Measurements from ENCODE around the gene NMB. TPM values are rescaled to one million over a fixed set of nuclear protein-coding genes. Genes with fewer than 3 reads are reported as not detected.

Gene NMB, protein sequence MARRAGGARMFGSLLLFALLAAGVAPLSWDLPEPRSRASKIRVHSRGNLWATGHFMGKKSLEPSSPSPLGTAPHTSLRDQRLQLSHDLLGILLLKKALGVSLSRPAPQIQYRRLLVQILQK
- total RNA-seq (5.8 TPM), polyA plus RNA-seq (4.9 TPM)
- long read RNA-seq, donor 1: 0 reads
- long read RNA-seq, donor 2: 0 reads
- long read RNA-seq, donor 3, partial matches to known transcripts: 0 of 3 reads
- long read RNA-seq, donor 3, other reads (novel, unspliced or antisense): 0 of 3 reads
- long read RNA-seq, donor 4, partial matches to known transcripts: 0 of 2 reads
- long read RNA-seq, donor 4, other reads (novel, unspliced or antisense): 0 of 2 reads
- long read RNA-seq, donor 5, partial matches to known transcripts: 5 of 9 reads
- long read RNA-seq, donor 5, other reads (novel, unspliced or antisense): 0 of 9 reads
- long read RNA-seq, donor 6, partial matches to known transcripts: 0 of 1 reads
- long read RNA-seq, donor 6, other reads (novel, unspliced or antisense): 0 of 1 reads
- long read RNA-seq, donor 7, partial matches to known transcripts: 0 of 1 reads
- long read RNA-seq, donor 7, other reads (novel, unspliced or antisense): 0 of 1 reads
- long read RNA-seq, donor 8, partial matches to known transcripts: 0 of 1 reads
- long read RNA-seq, donor 8, other reads (novel, unspliced or antisense): 0 of 1 reads
- long read RNA-seq, donor 9, partial matches to known transcripts: 0 of 4 reads
- long read RNA-seq, donor 9, other reads (novel, unspliced or antisense): 0 of 4 reads
- long read RNA-seq, donor 10, partial matches to known transcripts: 0 of 4 reads
- long read RNA-seq, donor 10, other reads (novel, unspliced or antisense): 0 of 4 reads

DNA sequence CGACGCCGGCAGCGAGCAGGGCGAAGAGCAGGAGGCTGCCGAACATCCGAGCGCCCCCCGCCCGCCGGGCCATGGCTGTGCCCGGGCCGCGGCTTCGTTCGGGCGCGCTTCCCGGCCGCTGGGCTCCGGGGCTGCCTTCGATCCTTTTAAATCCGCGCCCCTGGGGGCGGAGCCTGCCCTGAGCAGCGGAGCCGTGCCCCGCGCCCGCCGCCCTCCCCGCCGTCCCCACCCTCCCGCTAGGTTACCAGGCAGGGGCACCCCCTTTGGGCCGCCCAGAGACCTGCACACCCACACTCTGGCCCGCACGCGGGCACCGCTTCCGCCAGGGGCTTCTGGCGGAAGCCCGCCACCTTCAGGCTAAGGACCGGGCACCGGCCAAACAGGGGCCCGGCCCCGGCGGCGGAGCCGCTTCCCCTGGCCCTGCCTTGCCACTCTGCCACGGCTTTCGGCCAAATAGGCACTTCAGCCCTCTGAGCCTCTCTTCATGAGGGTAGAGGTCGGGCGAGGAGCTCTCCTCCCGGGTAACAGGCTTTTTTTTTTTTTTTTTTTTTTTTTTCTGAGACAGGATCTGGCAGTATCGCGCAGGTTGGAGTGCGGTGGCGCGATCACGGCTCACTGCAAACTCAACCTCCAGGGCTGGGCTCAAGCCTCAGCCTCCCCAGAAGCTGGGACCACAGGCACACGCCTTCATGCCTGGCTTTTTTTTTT lies at the start of gene NMB:
TSS of gene NMB (minus strand) at position 120 of the 708 bp plus-strand sequence. CDS start at position 73, 47 bp downstream.
- WGBS: under 1% methylated on average over 61 of the region's 61 CpGs
- Histone ChIP-seq H3K27me3 (ENCODE audit: control insufficient read depth in 2 of 2, insufficient read depth in 1 of 2, low read length in 1 of 2) (peaks cover 0 to 6% of the 10 kb centered on the region in 2 donors), H3K27ac (ENCODE audit: low read depth in 1 of 2, low read length in 1 of 2) (peak within 1 kb of the TSS; percentile 72 to 80), H3K4me3 (ENCODE audit: low read length in 2 of 2) (peak within 1 kb of the TSS; percentile 53 to 60), H3K4me1 (ENCODE audit: control insufficient read depth in 2 of 2, insufficient read depth in 2 of 2, low read length in 2 of 2) (peaks cover 16 to 28% of the 10 kb centered on the region in 2 donors), H3K9me3 (ENCODE audit: control insufficient read depth in 2 of 2, insufficient read depth in 1 of 2, low read length in 1 of 2) (no peaks in the 10 kb centered on the region), H3K36me3 (ENCODE audit: control insufficient read depth in 2 of 2, insufficient read depth in 2 of 2, low read length in 1 of 2) (peaks cover 0 to 4% of the 10 kb centered on the region in 2 donors)
- DNase-seq (ENCODE audit: low read depth in 6 of 9, low spot score in 9 of 9): peak in 8 of 9 donors; percentile 57 to 92 (median 74)

DNA sequence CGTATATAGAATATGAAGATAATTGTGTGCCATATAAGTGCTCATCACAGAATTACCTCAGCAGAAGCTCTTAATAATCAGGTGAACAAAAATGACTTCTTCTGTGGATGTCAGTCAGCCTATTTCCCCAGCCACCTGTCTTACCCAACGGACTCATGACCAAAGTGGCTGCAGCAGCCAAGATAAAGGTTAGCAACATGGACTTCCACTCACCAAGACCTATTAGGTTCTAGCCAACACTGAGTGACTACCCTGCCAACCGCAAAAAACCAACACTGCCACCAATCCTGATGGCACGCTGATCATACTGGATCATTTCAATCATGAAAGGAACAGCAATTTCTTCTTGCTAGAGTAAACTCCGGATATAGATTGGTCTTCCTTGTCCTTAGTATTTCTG lies 45.8 kb upstream of the NMB start:
- no peak for DNase-seq (ENCODE audit: low read depth in 6 of 9, low spot score in 9 of 9)
- Histone ChIP-seq H3K9me3 (ENCODE audit: control insufficient read depth in 2 of 2, insufficient read depth in 1 of 2, low read length in 1 of 2) (no peaks in the 10 kb centered on the region), H3K4me3 (ENCODE audit: low read length in 2 of 2) (no peak overlapping the region), H3K4me1 (ENCODE audit: control insufficient read depth in 2 of 2, insufficient read depth in 2 of 2, low read length in 2 of 2) (peaks cover 4 to 9% of the 10 kb centered on the region in 2 donors), H3K27ac (ENCODE audit: low read depth in 1 of 2, low read length in 1 of 2) (no peak overlapping the region), H3K36me3 (ENCODE audit: control insufficient read depth in 2 of 2, insufficient read depth in 2 of 2, low read length in 1 of 2) (peaks cover 3% of the 10 kb centered on the region in 2 donors), H3K27me3 (ENCODE audit: control insufficient read depth in 2 of 2, insufficient read depth in 1 of 2, low read length in 1 of 2) (no peaks in the 10 kb centered on the region)
- 99% methylated on average over 5 of the region's 5 CpGs for WGBS

DNA sequence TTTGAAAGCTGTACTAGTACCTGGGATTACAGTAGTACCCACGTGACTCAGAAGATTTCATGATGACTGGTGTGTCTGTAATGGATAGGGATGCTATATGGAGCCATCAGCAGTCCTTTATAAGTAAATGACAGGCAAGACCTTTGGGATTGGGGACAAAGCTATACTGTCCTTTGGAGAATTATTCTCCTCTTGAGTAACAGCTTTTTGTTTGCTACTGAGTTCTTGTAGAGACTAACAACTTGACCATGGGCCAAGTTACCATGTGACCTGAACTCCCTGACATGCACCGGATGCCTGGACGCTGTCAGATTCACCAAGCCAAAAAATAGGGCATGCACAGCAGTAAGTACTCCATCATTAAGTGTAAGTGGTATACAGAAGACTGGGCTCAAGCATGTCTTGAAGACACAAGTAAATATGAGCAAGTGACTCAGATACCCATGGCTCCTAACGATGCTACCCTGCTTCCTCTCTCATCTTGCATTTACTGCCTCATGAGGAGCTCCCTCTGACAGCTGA lies 45.0 kb upstream of the NMB start:
- Histone ChIP-seq H3K4me3 (ENCODE audit: low read length in 2 of 2) (no peak overlapping the region), H3K27me3 (ENCODE audit: control insufficient read depth in 2 of 2, insufficient read depth in 1 of 2, low read length in 1 of 2) (no peaks in the 10 kb centered on the region), H3K27ac (ENCODE audit: low read depth in 1 of 2, low read length in 1 of 2) (no peak overlapping the region), H3K4me1 (ENCODE audit: control insufficient read depth in 2 of 2, insufficient read depth in 2 of 2, low read length in 2 of 2) (peaks cover 4 to 9% of the 10 kb centered on the region in 2 donors), H3K36me3 (ENCODE audit: control insufficient read depth in 2 of 2, insufficient read depth in 2 of 2, low read length in 1 of 2) (peaks cover 3% of the 10 kb centered on the region in 2 donors), H3K9me3 (ENCODE audit: control insufficient read depth in 2 of 2, insufficient read depth in 1 of 2, low read length in 1 of 2) (no peaks in the 10 kb centered on the region)
- WGBS: 84% methylated on average over 4 of the region's 4 CpGs
- DNase-seq (ENCODE audit: low read depth in 6 of 9, low spot score in 9 of 9): no peak

DNA sequence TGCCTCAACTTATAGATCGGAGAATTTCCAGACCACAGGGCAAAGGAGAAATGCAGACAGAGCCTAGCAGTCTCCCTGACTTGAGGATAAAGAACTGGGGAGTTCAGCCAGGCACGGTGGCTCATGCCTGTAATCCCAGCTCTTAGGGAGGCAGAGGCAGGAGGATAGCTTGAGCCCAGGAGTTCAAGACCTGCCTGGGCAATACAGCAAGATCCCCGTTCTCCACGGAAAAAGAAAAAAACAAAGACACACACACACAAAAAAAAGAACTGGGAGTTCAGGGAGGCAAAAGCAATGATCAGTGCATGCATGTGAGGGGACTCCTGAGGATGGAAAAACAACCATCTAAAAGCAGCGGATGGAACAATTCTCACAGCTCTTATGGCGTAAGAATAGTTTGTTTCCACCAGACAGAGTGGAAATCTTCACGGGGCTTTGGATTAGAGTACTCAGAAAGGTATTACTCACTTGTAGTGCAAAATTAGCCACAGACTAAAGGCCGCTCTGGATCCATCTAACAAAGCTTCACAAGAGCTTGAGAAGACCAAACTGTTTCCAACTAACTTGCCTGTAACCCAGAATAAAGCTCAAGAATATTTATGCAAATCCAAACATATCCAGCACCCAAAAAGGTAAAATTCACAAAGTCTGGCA lies 41.7 kb upstream of the NMB start:
- Histone ChIP-seq H3K4me1 (ENCODE audit: control insufficient read depth in 2 of 2, insufficient read depth in 2 of 2, low read length in 2 of 2) (no peaks in the 10 kb centered on the region), H3K9me3 (ENCODE audit: control insufficient read depth in 2 of 2, insufficient read depth in 1 of 2, low read length in 1 of 2) (no peaks in the 10 kb centered on the region), H3K27me3 (ENCODE audit: control insufficient read depth in 2 of 2, insufficient read depth in 1 of 2, low read length in 1 of 2) (no peaks in the 10 kb centered on the region), H3K4me3 (ENCODE audit: low read length in 2 of 2) (no peak overlapping the region), H3K36me3 (ENCODE audit: control insufficient read depth in 2 of 2, insufficient read depth in 2 of 2, low read length in 1 of 2) (peaks cover 0 to 3% of the 10 kb centered on the region in 2 donors), H3K27ac (ENCODE audit: low read depth in 1 of 2, low read length in 1 of 2) (no peak overlapping the region)
- no peak for DNase-seq (ENCODE audit: low read depth in 6 of 9, low spot score in 9 of 9)
- 97% methylated on average over 8 of the region's 8 CpGs for WGBS

DNA sequence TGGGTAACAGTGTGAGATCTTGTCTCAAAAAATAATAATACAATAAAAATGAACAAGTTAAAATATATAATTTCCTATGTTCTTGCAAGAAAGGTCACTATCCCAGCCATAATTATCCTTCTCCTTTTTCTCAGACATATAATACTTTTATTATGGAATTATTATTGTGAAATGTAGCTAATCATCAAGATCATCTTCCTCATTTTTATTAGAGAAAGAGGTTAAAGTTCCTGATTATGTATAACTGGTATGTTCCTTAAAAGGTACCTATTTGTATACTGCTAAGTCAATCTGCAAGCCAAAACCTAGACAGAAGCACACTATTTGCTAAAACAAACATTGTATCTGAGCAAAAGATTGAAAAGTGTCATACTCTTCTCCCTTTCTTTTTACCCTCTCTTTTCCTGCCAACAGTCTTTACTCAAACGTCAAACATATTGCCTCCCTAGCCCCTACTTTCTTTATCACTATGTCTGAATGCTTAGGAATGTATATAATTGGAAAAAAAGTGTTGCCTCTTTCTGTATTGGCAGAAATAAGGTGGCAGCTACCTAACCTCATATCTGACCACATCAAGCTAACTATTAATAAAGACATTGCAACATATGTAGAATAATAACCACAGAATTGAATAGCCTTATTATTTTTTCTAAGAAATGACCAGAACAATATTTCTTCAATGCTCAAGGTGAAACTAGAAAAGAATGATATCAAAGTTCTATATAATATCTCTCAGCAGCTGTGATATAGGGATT lies 39.4 kb upstream of the NMB start:
- WGBS: 79% methylated on average over 1 of the region's 1 CpG
- H3K36me3 ChIP-seq (ENCODE audit: control insufficient read depth in 2 of 2, insufficient read depth in 2 of 2, low read length in 1 of 2): no peaks in the 10 kb centered on the region
- H3K27ac ChIP-seq (ENCODE audit: low read depth in 1 of 2, low read length in 1 of 2): no peak overlapping the region
- H3K9me3 ChIP-seq (ENCODE audit: control insufficient read depth in 2 of 2, insufficient read depth in 1 of 2, low read length in 1 of 2): no peaks in the 10 kb centered on the region
- H3K4me3 ChIP-seq (ENCODE audit: low read length in 2 of 2): no peak overlapping the region
- no peak for DNase-seq (ENCODE audit: low read depth in 6 of 9, low spot score in 9 of 9)
- H3K4me1 ChIP-seq (ENCODE audit: control insufficient read depth in 2 of 2, insufficient read depth in 2 of 2, low read length in 2 of 2): no peaks in the 10 kb centered on the region
- H3K27me3 ChIP-seq (ENCODE audit: control insufficient read depth in 2 of 2, insufficient read depth in 1 of 2, low read length in 1 of 2): no peaks in the 10 kb centered on the region

DNA sequence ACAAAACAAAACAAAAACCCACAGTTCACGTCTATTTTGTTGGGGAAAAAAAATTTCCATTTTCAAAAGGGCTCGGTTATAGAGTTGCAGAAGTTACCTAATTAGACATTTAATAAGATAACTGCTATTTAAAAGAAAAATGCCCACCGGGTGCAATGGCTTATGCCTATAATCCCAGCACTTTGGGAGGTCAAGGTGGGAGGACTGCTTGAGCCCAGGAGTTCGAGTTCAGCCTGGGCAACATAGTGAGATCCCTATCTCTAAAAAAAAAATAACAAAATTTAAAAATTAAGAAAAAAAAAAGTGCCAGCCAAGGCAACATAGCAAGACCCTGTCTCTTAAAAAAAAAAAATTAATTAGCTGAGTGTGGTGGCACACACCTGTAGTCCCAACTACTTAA lies 38.8 kb upstream of the NMB start:
- Histone ChIP-seq H3K4me1 (ENCODE audit: control insufficient read depth in 2 of 2, insufficient read depth in 2 of 2, low read length in 2 of 2) (no peaks in the 10 kb centered on the region), H3K4me3 (ENCODE audit: low read length in 2 of 2) (no peak overlapping the region), H3K27me3 (ENCODE audit: control insufficient read depth in 2 of 2, insufficient read depth in 1 of 2, low read length in 1 of 2) (no peaks in the 10 kb centered on the region), H3K36me3 (ENCODE audit: control insufficient read depth in 2 of 2, insufficient read depth in 2 of 2, low read length in 1 of 2) (no peaks in the 10 kb centered on the region), H3K9me3 (ENCODE audit: control insufficient read depth in 2 of 2, insufficient read depth in 1 of 2, low read length in 1 of 2) (no peaks in the 10 kb centered on the region), H3K27ac (ENCODE audit: low read depth in 1 of 2, low read length in 1 of 2) (no peak overlapping the region)
- 97% methylated on average over 4 of the region's 4 CpGs for WGBS
- DNase-seq (ENCODE audit: low read depth in 6 of 9, low spot score in 9 of 9): no peak

DNA sequence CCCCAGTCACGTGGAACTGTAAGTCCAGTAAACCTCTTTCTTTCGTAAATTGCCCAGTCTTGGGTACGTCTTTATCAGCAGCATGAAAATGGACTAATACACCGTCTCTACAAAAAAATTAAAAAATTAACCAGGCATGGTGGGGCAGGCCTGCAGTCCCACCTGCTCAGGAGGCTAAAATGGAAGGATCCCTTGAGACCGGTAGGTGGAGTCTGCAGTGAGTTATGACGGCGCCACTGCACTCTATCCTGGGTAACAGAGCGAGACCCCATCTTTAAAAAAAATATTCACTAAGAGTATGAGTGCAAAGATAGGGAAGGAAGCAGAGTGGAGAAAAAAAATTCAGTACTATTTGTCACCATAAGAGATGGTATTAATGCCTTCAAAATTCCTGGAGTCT lies 32.3 kb upstream of the NMB start:
- no peak overlapping the region for H3K27ac ChIP-seq (ENCODE audit: low read depth in 1 of 2, low read length in 1 of 2)
- no peaks in the 10 kb centered on the region for H3K4me1 ChIP-seq (ENCODE audit: control insufficient read depth in 2 of 2, insufficient read depth in 2 of 2, low read length in 2 of 2)
- H3K9me3 ChIP-seq (ENCODE audit: control insufficient read depth in 2 of 2, insufficient read depth in 1 of 2, low read length in 1 of 2): no peaks in the 10 kb centered on the region
- no peak overlapping the region for H3K4me3 ChIP-seq (ENCODE audit: low read length in 2 of 2)
- WGBS: 98% methylated on average over 8 of the region's 8 CpGs
- H3K36me3 ChIP-seq (ENCODE audit: control insufficient read depth in 2 of 2, insufficient read depth in 2 of 2, low read length in 1 of 2): peaks cover 22 to 33% of the 10 kb centered on the region in 2 donors
- DNase-seq (ENCODE audit: low read depth in 6 of 9, low spot score in 9 of 9): no peak
- H3K27me3 ChIP-seq (ENCODE audit: control insufficient read depth in 2 of 2, insufficient read depth in 1 of 2, low read length in 1 of 2): no peaks in the 10 kb centered on the region

DNA sequence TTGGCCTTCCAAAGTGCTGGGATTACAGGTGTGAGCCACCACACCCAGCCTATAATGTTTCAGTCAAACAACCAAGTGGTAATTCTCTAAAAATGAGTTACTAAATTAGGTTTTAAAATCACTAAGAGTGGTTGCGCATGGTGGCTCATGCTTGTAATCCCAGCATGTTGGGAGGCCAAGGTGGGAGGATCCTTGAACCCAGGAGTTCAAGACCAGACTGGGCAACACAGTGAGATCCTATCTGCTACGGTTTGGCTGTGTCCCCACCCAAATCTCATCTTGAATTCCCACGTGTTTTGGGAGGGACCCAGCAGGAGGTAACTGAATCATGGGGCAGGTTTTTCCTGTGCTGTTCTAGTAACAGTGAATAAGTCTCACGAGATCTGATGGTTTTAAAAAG lies 31.9 kb upstream of the NMB start:
- H3K27ac ChIP-seq (ENCODE audit: low read depth in 1 of 2, low read length in 1 of 2): no peak overlapping the region
- H3K9me3 ChIP-seq (ENCODE audit: control insufficient read depth in 2 of 2, insufficient read depth in 1 of 2, low read length in 1 of 2): no peaks in the 10 kb centered on the region
- DNase-seq (ENCODE audit: low read depth in 6 of 9, low spot score in 9 of 9): no peak
- H3K4me3 ChIP-seq (ENCODE audit: low read length in 2 of 2): no peak overlapping the region
- H3K27me3 ChIP-seq (ENCODE audit: control insufficient read depth in 2 of 2, insufficient read depth in 1 of 2, low read length in 1 of 2): no peaks in the 10 kb centered on the region
- H3K36me3 ChIP-seq (ENCODE audit: control insufficient read depth in 2 of 2, insufficient read depth in 2 of 2, low read length in 1 of 2): peaks cover 24 to 34% of the 10 kb centered on the region in 2 donors
- H3K4me1 ChIP-seq (ENCODE audit: control insufficient read depth in 2 of 2, insufficient read depth in 2 of 2, low read length in 2 of 2): no peaks in the 10 kb centered on the region
- 97% methylated on average over 4 of the region's 4 CpGs for whole genome bisulfite sequencing

Measured in thymus (tissue), 14 donors.